ENCODE results near the gene TGFBR2. TPM values are rescaled to one million over a fixed set of nuclear protein-coding genes. Genes with fewer than 3 reads are reported as not detected.

Gene TGFBR2
- polyA plus RNA-seq, 1 donor (not counting 4 experiments of a cell fraction or from before 2014, with no cell fraction given): 303 TPM

- Histone ChIP-seq H3K9ac (ENCODE audit: control insufficient read depth, extremely low read depth, insufficient read depth, low read length) (no peak overlapping the region), H3K27me3 (ENCODE audit: control insufficient read depth, extremely low read depth, insufficient read depth, low read length) (no peaks in the 10 kb centered on the region), H4K20me1 (ENCODE audit: control insufficient read depth, extremely low read depth, insufficient read depth, low read length) (no peaks in the 10 kb centered on the region), H3K79me2 (ENCODE audit: control insufficient read depth, insufficient read depth, low read length) (no peaks in the 10 kb centered on the region), H3K4me2 (ENCODE audit: control insufficient read depth, extremely low read depth, insufficient read depth, low read depth, low read length) (peak overlapping the region; percentile 52), H3K4me1 (ENCODE audit: control insufficient read depth, extremely low read depth, insufficient read depth, low read length) (peaks cover 11% of the 10 kb centered on the region), H2AFZ (ENCODE audit: control insufficient read depth, low read length) (no peak overlapping the region), H3K9me1 (ENCODE audit: control insufficient read depth, extremely low read depth, insufficient read depth, low read length) (no peaks in the 10 kb centered on the region), H3K9me3 (ENCODE audit: control insufficient read depth, low read depth, low read length) (no peaks in the 10 kb centered on the region), H3K36me3 (ENCODE audit: control insufficient read depth in 2 of 2, extremely low read depth in 1 of 2, insufficient read depth in 2 of 2, low read length in 2 of 2) (no peaks in the 10 kb centered on the region), H3K4me3 (ENCODE audit: control insufficient read depth in 2 of 3, extremely low read depth in 1 of 3, insufficient read depth in 2 of 3, low read depth in 1 of 3, low read length in 3 of 3) (no peak overlapping the region), H3K27ac (ENCODE audit: control insufficient read depth, insufficient read depth, low read length) (no peak overlapping the region)
- TF ChIP-seq EZH2 (IDR thresholded peaks at IDR 0.05; ENCODE audit: low read length) (no peak), CTCF (optimal IDR thresholded peaks at IDR 0.05 in 1 of 3, IDR thresholded peaks at IDR 0.05 in 1 of 3, conservative IDR thresholded peaks at IDR 0.05 in 1 of 3; ENCODE audit: extremely low read depth in 1 of 3, insufficient read depth in 2 of 3, low read length in 3 of 3) (no peak)
- peak; percentile 15 for DNase-seq (ENCODE audit: low read depth, low spot score)
- no peak for FAIRE-seq
- dilution Hi-C loops (cut with MboI; ENCODE audit: extremely low pct_ligation_motif_present, low sequenced_read_pairs): no loop called here
These were observed 114.3 kb downstream of the TGFBR2 start for GRCh38 chr3:30720586-30721313.

- H3K36me3 ChIP-seq (ENCODE audit: control insufficient read depth in 2 of 2, extremely low read depth in 1 of 2, insufficient read depth in 2 of 2, low read length in 2 of 2): no peaks in the 10 kb centered on the region
- H2AFZ ChIP-seq (ENCODE audit: control insufficient read depth, low read length): no peak overlapping the region
- TF ChIP-seq EZH2 (IDR thresholded peaks at IDR 0.05; ENCODE audit: low read length) (no peak), CTCF (optimal IDR thresholded peaks at IDR 0.05 in 1 of 3, IDR thresholded peaks at IDR 0.05 in 1 of 3, conservative IDR thresholded peaks at IDR 0.05 in 1 of 3; ENCODE audit: extremely low read depth in 1 of 3, insufficient read depth in 2 of 3, low read length in 3 of 3) (no peak)
- no peak overlapping the region for H3K4me3 ChIP-seq (ENCODE audit: control insufficient read depth in 2 of 3, extremely low read depth in 1 of 3, insufficient read depth in 2 of 3, low read depth in 1 of 3, low read length in 3 of 3)
- dilution Hi-C loops (cut with MboI; ENCODE audit: extremely low pct_ligation_motif_present, low sequenced_read_pairs): no loop called here
- H3K9me1 ChIP-seq (ENCODE audit: control insufficient read depth, extremely low read depth, insufficient read depth, low read length): no peaks in the 10 kb centered on the region
- DNase-seq (ENCODE audit: low read depth, low spot score) (no peak), FAIRE-seq (peak; percentile 88)
- H3K79me2 ChIP-seq (ENCODE audit: control insufficient read depth, insufficient read depth, low read length): no peaks in the 10 kb centered on the region
- H4K20me1 ChIP-seq (ENCODE audit: control insufficient read depth, extremely low read depth, insufficient read depth, low read length): no peaks in the 10 kb centered on the region
- H3K9ac ChIP-seq (ENCODE audit: control insufficient read depth, extremely low read depth, insufficient read depth, low read length): no peak overlapping the region
- H3K4me1 ChIP-seq (ENCODE audit: control insufficient read depth, extremely low read depth, insufficient read depth, low read length): peaks cover 11% of the 10 kb centered on the region
- no peak overlapping the region for H3K27ac ChIP-seq (ENCODE audit: control insufficient read depth, insufficient read depth, low read length)
- peak overlapping the region; percentile 52 for H3K4me2 ChIP-seq (ENCODE audit: control insufficient read depth, extremely low read depth, insufficient read depth, low read depth, low read length)
- no peaks in the 10 kb centered on the region for H3K9me3 ChIP-seq (ENCODE audit: control insufficient read depth, low read depth, low read length)
- H3K27me3 ChIP-seq (ENCODE audit: control insufficient read depth, extremely low read depth, insufficient read depth, low read length): no peaks in the 10 kb centered on the region
These were observed 114.9 kb downstream of the TGFBR2 start for GRCh38 chr3:30721314-30721634.

All from keratinocyte (primary cell).